SK-N-MC (cell line): Measurements from ENCODE around the gene DQX1.

ENCODE experiments used
- DNase-seq: peaks from one replicate; pipeline ENCODE4 v3.0.0-alpha.2; 2011; ENCODE audit warnings: low read depth, low spot score
- H3K27ac ChIP-seq: fragments of 200-600 bp; sonication (generic); 2 replicates; pipeline ENCODE4 v1.5.1; 2016; ENCODE audit warnings: mixed run types
- H3K36me3 ChIP-seq: fragments of 200-600 bp; sonication (generic); 2 replicates; pipeline ENCODE4 v1.6.1; 2017; ENCODE audit warnings: antibody characterized with exemption, low read length, mixed read lengths; ENCODE audit not compliant: insufficient read depth
- H3K4me3 ChIP-seq: fragments of 200-600 bp; sonication (generic); 2 replicates; pipeline ENCODE4 v1.5.1; 2016
- H3K9ac ChIP-seq: fragments of 200-600 bp; sonication (generic); 2 replicates; pipeline ENCODE4 v1.8.0; 2017; ENCODE audit warnings: mixed run types, mixed read lengths; ENCODE audit not compliant: insufficient read length
- H3K9me3 ChIP-seq: fragments of 200-600 bp; sonication (generic); 2 replicates; pipeline ENCODE4 v1.6.1; 2017; ENCODE audit warnings: low read depth, mild to moderate bottlenecking, antibody characterized with exemption, low read length, moderate library complexity, mixed read lengths
- EZH2 ChIP-seq: fragments of 200-600 bp; sonication (generic); IDR thresholded peaks from one replicate; pipeline ENCODE4 v1.6.1; 2017; ENCODE audit warnings: antibody characterized with exemption
- FOXP2 ChIP-seq: optimal IDR thresholded peaks from 2 replicates; pipeline ENCODE3; 2011; ENCODE audit warnings: mild to moderate bottlenecking, moderate library complexity; ENCODE audit not compliant: insufficient read depth; ENCODE audit errors: extremely low read length, control extremely low read depth
- POLR2AphosphoS5 ChIP-seq: IDR thresholded peaks from 2 replicates; pipeline ENCODE4 v1.6.1; 2012; ENCODE audit warnings: mild to moderate bottlenecking, low read depth, low read length, borderline replicate concordance

The DQX1 gene

GRCh38 chr2:74550231-74550630 is 24.2 kb upstream of the DQX1 start:
- no peak overlapping the region for H3K9ac ChIP-seq
- H3K27ac ChIP-seq = no peak overlapping the region
- DNase-seq = no peak
- H3K4me3 ChIP-seq = no peak overlapping the region
- no peak for TF ChIP-seq FOXP2
- TF ChIP-seq EZH2 = no peak
- TF ChIP-seq POLR2AphosphoS5 = no peak
- H3K36me3 ChIP-seq = no peaks in the 10 kb centered on the region
- H3K9me3 ChIP-seq = no peaks in the 10 kb centered on the region

GRCh38 chr2:74548900-74549826 is 23.1 kb upstream of the DQX1 start:
- DNase-seq = no peak
- Histone ChIP-seq H3K4me3 (peak overlapping the region; percentile 76), H3K27ac (no peak overlapping the region), H3K9me3 (no peaks in the 10 kb centered on the region), H3K36me3 (no peaks in the 10 kb centered on the region), H3K9ac (peak overlapping the region; percentile 59)
- no peak for TF ChIP-seq FOXP2
- no peak for TF ChIP-seq POLR2AphosphoS5

DNA sequence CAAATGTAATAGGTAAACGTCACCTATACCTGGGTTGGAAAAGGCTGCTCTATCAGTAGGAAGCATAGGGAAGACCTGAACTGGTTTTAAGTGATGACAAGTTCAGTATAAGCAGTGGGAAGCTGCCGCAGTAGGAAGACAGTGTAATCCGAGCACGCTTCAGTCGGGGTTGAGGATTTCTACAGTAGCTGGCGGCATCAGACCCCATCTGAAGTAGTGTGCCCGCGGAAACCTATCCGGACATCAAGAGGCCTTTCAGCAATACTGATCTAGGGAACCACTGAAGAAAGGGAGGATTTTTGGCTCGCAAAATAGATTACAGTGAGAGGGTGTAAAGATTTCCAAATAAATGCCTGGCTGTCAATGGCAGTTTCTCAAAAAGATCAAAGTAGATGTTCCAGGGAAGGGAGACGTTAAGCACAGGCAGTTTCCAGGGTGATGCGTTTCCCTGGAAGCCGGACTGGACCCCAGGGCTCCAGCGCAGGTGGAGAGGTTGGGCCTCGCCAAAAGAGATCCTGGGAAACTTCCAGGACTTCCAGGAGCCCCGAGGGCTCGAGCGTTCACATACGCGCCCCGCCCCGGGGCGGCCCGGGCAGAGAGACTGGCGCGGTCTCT is 22.4 kb upstream of the DQX1 start:
- Histone ChIP-seq H3K9ac (peak overlapping the region; percentile 59), H3K36me3 (no peaks in the 10 kb centered on the region), H3K9me3 (no peaks in the 10 kb centered on the region), H3K27ac (no peak overlapping the region), H3K4me3 (peak overlapping the region; percentile 76)
- DNase-seq = no peak
- TF ChIP-seq EZH2 = no peak

- no peak overlapping the region for H3K4me3 ChIP-seq
- H3K9ac ChIP-seq = no peak overlapping the region
- H3K9me3 ChIP-seq = no peaks in the 10 kb centered on the region
- no peaks in the 10 kb centered on the region for H3K36me3 ChIP-seq
- TF ChIP-seq FOXP2 = no peak
- no peak for TF ChIP-seq EZH2
- no peak for TF ChIP-seq POLR2AphosphoS5
- no peak overlapping the region for H3K27ac ChIP-seq
- no peak for DNase-seq
Measured at GRCh38 chr2:74546004-74546403, 20.0 kb upstream of the DQX1 start.

DNA sequence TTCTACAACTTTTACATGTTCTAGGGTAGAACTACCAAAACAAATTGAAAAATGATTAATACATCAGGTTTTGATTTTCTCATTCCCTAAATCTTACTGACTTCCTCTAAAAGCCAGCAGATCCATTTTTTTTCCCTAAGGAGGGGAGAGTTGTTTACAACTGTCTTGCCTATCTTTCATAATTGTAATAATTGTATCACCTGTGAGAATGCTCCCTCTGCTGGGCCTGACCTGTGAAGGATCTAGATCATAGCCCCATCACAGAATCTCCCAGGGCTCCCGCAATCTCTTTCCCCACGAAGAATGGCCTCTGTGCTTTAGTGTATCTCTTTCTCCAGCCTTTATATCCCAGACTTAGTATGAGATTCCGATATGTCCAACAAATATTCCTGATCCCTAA is 18.6 kb upstream of the DQX1 start:
- no peak for DNase-seq
- TF ChIP-seq POLR2AphosphoS5 = no peak
- TF ChIP-seq EZH2 = no peak
- no peak for TF ChIP-seq FOXP2
- no peaks in the 10 kb centered on the region for H3K36me3 ChIP-seq
- H3K9me3 ChIP-seq = no peaks in the 10 kb centered on the region
- H3K9ac ChIP-seq = no peak overlapping the region
- H3K27ac ChIP-seq = no peak overlapping the region
- no peak overlapping the region for H3K4me3 ChIP-seq

DNA sequence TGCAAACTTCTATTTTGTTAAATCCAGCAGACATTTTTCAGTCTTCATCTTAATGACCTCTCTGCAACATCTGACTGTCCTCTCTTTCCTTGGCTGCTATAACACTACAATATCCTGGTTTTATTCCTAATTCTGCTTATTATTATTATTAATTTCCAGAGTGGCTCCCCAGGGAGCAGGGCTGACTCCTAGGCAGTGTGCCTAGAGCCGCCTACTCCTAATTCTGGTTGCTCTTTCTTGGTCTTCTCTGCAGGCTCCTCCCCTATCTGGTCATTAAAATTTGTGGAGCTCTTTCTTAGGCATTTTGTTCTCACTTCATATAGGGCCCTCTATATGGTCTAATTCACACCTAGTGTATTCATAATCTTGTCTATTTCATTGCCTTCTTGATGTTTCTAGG is 16.9 kb upstream of the DQX1 start:
- no peaks in the 10 kb centered on the region for H3K9me3 ChIP-seq
- DNase-seq = no peak
- H3K9ac ChIP-seq = no peak overlapping the region
- no peak overlapping the region for H3K4me3 ChIP-seq
- TF ChIP-seq EZH2 (no peak), POLR2AphosphoS5 (no peak), FOXP2 (no peak)
- no peak overlapping the region for H3K27ac ChIP-seq
- no peaks in the 10 kb centered on the region for H3K36me3 ChIP-seq

- Histone ChIP-seq H3K36me3 (no peaks in the 10 kb centered on the region), H3K4me3 (no peak overlapping the region), H3K27ac (no peak overlapping the region), H3K9me3 (no peaks in the 10 kb centered on the region), H3K9ac (no peak overlapping the region)
- no peak for TF ChIP-seq POLR2AphosphoS5
- no peak for TF ChIP-seq FOXP2
- no peak for TF ChIP-seq EZH2
- DNase-seq = no peak
Measured at GRCh38 chr2:74540291-74540690, 14.3 kb upstream of the DQX1 start.

DNA sequence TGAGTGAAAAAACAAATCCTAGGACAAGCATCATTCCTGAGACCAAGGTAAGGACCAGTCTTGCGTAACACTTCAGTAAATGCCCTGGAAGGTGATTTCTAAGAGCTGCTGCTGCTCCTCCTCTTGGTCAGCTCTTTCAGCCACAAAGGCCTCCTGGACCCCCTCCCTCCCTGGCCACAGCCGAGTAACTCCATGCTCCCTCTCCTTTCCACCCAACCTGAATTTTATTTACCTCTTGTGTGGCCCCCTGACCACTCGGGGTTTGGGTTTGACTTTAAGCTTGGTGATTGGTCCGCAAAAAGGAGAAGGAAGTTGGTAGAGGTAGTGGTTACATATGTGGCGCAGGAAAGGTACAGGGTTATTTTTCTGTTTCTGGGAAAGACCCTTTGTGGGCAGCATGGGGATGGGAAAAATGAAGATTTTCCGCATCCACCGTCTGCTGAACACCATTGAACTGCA is 12.9 kb upstream of the DQX1 start:
- Histone ChIP-seq H3K9me3 (no peaks in the 10 kb centered on the region), H3K4me3 (no peak overlapping the region), H3K27ac (no peak overlapping the region), H3K36me3 (no peaks in the 10 kb centered on the region), H3K9ac (no peak overlapping the region)
- TF ChIP-seq FOXP2 = no peak
- no peak for TF ChIP-seq EZH2
- no peak for TF ChIP-seq POLR2AphosphoS5
- DNase-seq = no peak

GRCh38 chr2:74537140-74537539 is 11.1 kb upstream of the DQX1 start:
- DNase-seq = no peak
- Histone ChIP-seq H3K36me3 (peaks cover 6% of the 10 kb centered on the region), H3K9ac (no peak overlapping the region), H3K9me3 (no peaks in the 10 kb centered on the region), H3K27ac (no peak overlapping the region), H3K4me3 (no peak overlapping the region)
- TF ChIP-seq FOXP2 (no peak), POLR2AphosphoS5 (no peak), EZH2 (no peak)
